HEK293 (cell line): ENCODE results near the gene STARD10.

Experiments used
- EGR2 ChIP-seq: fragments of 450-650 bp; formaldehyde crosslinking; IDR thresholded peaks from 2 replicates; pipeline ENCODE4 v1.5.1; 2016; ENCODE audit warnings: low read depth, missing biosample characterization, missing genetic modification characterization
- GFI1B ChIP-seq: fragments of 450-650 bp; formaldehyde crosslinking; IDR thresholded peaks from 2 replicates; pipeline ENCODE4 v1.5.1; 2016; ENCODE audit warnings: missing biosample characterization, missing genetic modification characterization
- GLIS1 ChIP-seq: fragments of 450-650 bp; formaldehyde crosslinking; IDR thresholded peaks from 2 replicates; pipeline ENCODE4 v1.5.1; 2016; ENCODE audit warnings: missing biosample characterization, missing genetic modification characterization
- GLIS2 ChIP-seq: fragments of 450-650 bp; formaldehyde crosslinking; IDR thresholded peaks from 2 replicates; pipeline ENCODE4 v1.5.1; 2016; ENCODE audit warnings: missing biosample characterization, missing genetic modification characterization
- PRDM4 ChIP-seq: fragments of 450-650 bp; formaldehyde crosslinking; IDR thresholded peaks from 2 replicates; pipeline ENCODE4 v1.5.1; 2017; ENCODE audit warnings: missing biosample characterization, missing genetic modification characterization
- REPIN1 ChIP-seq: fragments of 450-650 bp; formaldehyde crosslinking; IDR thresholded peaks from 2 replicates; pipeline ENCODE4 v1.5.1; 2017; ENCODE audit warnings: missing biosample characterization, missing genetic modification characterization, low read depth
- SCRT2 ChIP-seq: fragments of 450-650 bp; formaldehyde crosslinking; IDR thresholded peaks from 2 replicates; pipeline ENCODE4 v1.5.1; 2016; ENCODE audit warnings: missing biosample characterization, missing genetic modification characterization
- TCF7L2 ChIP-seq: IDR thresholded peaks from 2 replicates; pipeline ENCODE4 v1.6.1; 2011; ENCODE audit warnings: low read depth, mild to moderate bottlenecking, inconsistent platforms, low read length, moderate library complexity, borderline replicate concordance
- YY1 ChIP-seq: fragments of 450-650 bp; formaldehyde crosslinking; IDR thresholded peaks from 2 replicates; pipeline ENCODE4 v1.5.1; 2018; ENCODE audit warnings: missing biosample characterization, missing genetic modification characterization
- ZBTB20 ChIP-seq: fragments of 450-650 bp; formaldehyde crosslinking; IDR thresholded peaks from 2 replicates; pipeline ENCODE4 v1.5.1; 2016; ENCODE audit warnings: missing biosample characterization, missing genetic modification characterization
- ZBTB49 ChIP-seq: fragments of 450-650 bp; formaldehyde crosslinking; IDR thresholded peaks from 2 replicates; pipeline ENCODE4 v1.5.1; 2016; ENCODE audit warnings: missing biosample characterization, missing genetic modification characterization, low read depth
- ZBTB6 ChIP-seq: fragments of 450-650 bp; formaldehyde crosslinking; IDR thresholded peaks from 2 replicates; pipeline ENCODE4 v1.5.1; 2017; ENCODE audit warnings: missing biosample characterization, missing genetic modification characterization
- ZNF10 ChIP-seq: fragments of 450-650 bp; formaldehyde crosslinking; IDR thresholded peaks from 2 replicates; pipeline ENCODE4 v1.5.1; 2017; ENCODE audit warnings: missing biosample characterization, missing genetic modification characterization
- ZNF121 ChIP-seq: fragments of 450-650 bp; formaldehyde crosslinking; IDR thresholded peaks from 2 replicates; pipeline ENCODE4 v1.5.1; 2016; ENCODE audit warnings: missing biosample characterization, missing genetic modification characterization
- ZNF140 ChIP-seq: fragments of 450-650 bp; formaldehyde crosslinking; IDR thresholded peaks from 2 replicates; pipeline ENCODE4 v1.5.1; 2016; ENCODE audit warnings: missing biosample characterization, missing genetic modification characterization
- ZNF148 ChIP-seq: fragments of 450-650 bp; formaldehyde crosslinking; IDR thresholded peaks from 2 replicates; pipeline ENCODE4 v1.5.0; 2017; ENCODE audit warnings: missing biosample characterization, missing genetic modification characterization, borderline replicate concordance
- ZNF202 ChIP-seq: fragments of 450-650 bp; formaldehyde crosslinking; IDR thresholded peaks from 2 replicates; pipeline ENCODE4 v1.5.1; 2016; ENCODE audit warnings: missing biosample characterization, missing genetic modification characterization, borderline replicate concordance
- ZNF211 ChIP-seq: fragments of 450-650 bp; formaldehyde crosslinking; IDR thresholded peaks from 2 replicates; pipeline ENCODE4 v1.5.1; 2016; ENCODE audit warnings: low read depth, missing biosample characterization, missing genetic modification characterization
- ZNF23 ChIP-seq: fragments of 450-650 bp; formaldehyde crosslinking; IDR thresholded peaks from 2 replicates; pipeline ENCODE4 v1.5.1; 2016; ENCODE audit warnings: missing biosample characterization, missing genetic modification characterization, borderline replicate concordance
- ZNF239 ChIP-seq: fragments of 450-650 bp; formaldehyde crosslinking; IDR thresholded peaks from 2 replicates; pipeline ENCODE4 v1.5.1; 2016; ENCODE audit warnings: missing biosample characterization, missing genetic modification characterization
- ZNF266 ChIP-seq: fragments of 450-650 bp; formaldehyde crosslinking; IDR thresholded peaks from 2 replicates; pipeline ENCODE4 v1.5.1; 2016; ENCODE audit warnings: missing biosample characterization, missing genetic modification characterization, low read depth
- ZNF302 ChIP-seq: fragments of 450-650 bp; formaldehyde crosslinking; IDR thresholded peaks from 2 replicates; pipeline ENCODE4 v1.5.1; 2016; ENCODE audit warnings: missing biosample characterization, missing genetic modification characterization, low read depth
- ZNF404 ChIP-seq: fragments of 450-650 bp; formaldehyde crosslinking; IDR thresholded peaks from 2 replicates; pipeline ENCODE4 v1.5.1; 2017; ENCODE audit warnings: missing biosample characterization, missing genetic modification characterization
- ZNF473 ChIP-seq: fragments of 450-650 bp; formaldehyde crosslinking; IDR thresholded peaks from 2 replicates; pipeline ENCODE4 v1.5.1; 2017; ENCODE audit warnings: missing biosample characterization, missing genetic modification characterization
- ZNF555 ChIP-seq: fragments of 450-650 bp; formaldehyde crosslinking; conservative IDR thresholded peaks from 2 replicates; pipeline ENCODE4 v1.5.1; 2017; ENCODE audit warnings: missing biosample characterization, mild to moderate bottlenecking, missing genetic modification characterization, inconsistent platforms
- ZNF585B ChIP-seq: fragments of 450-650 bp; formaldehyde crosslinking; IDR thresholded peaks from 2 replicates; pipeline ENCODE4 v1.5.1; 2016; ENCODE audit warnings: missing biosample characterization, missing genetic modification characterization
- ZNF610 ChIP-seq: fragments of 450-650 bp; formaldehyde crosslinking; IDR thresholded peaks from 2 replicates; pipeline ENCODE4 v1.5.1; 2016; ENCODE audit warnings: missing biosample characterization, missing genetic modification characterization, borderline replicate concordance
- ZNF768 ChIP-seq: fragments of 450-650 bp; formaldehyde crosslinking; IDR thresholded peaks from 2 replicates; pipeline ENCODE4 v1.5.1; 2018; ENCODE audit warnings: missing biosample characterization, mild to moderate bottlenecking, missing genetic modification characterization
- ZSCAN18 ChIP-seq: fragments of 450-650 bp; formaldehyde crosslinking; IDR thresholded peaks from 2 replicates; pipeline ENCODE4 v1.5.1; 2016; ENCODE audit warnings: missing biosample characterization, missing genetic modification characterization
- ZSCAN5A ChIP-seq: fragments of 450-650 bp; formaldehyde crosslinking; IDR thresholded peaks from 2 replicates; pipeline ENCODE4 v1.5.1; 2016; ENCODE audit warnings: missing biosample characterization, missing genetic modification characterization

Gene STARD10

GRCh38 chr11:72813740-72814285, 20.0 kb upstream of the STARD10 start (continued):
- TF ChIP-seq ZSCAN18 (tag by site-specific recombination) (no peak), ZBTB20 (peak; percentile 89), ZNF211 (tag by site-specific recombination) (no peak), REPIN1 (no peak), ZNF266 (tag by site-specific recombination) (no peak), ZBTB49 (tag by site-specific recombination) (no peak), ZNF610 (tag by site-specific recombination) (no peak), GFI1B (tag by site-specific recombination) (no peak; the same call in 1 of the 2 replicates), ZNF10 (tag by site-specific recombination) (no peak), ZNF473 (tag by site-specific recombination) (no peak), ZNF148 (tag by site-specific recombination) (no peak), ZNF768 (tag by site-specific recombination) (no peak), ZBTB6 (peak; percentile 87), ZNF140 (tag by site-specific recombination) (no peak), EGR2 (tag by site-specific recombination) (0 out of 2 replicates have a peak, but pooled peaks have one; percentile 20), ZNF121 (tag by site-specific recombination) (no peak), ZNF404 (tag by site-specific recombination) (no peak), ZNF202 (tag by site-specific recombination) (no peak), ZNF23 (no peak), ZNF555 (tag by site-specific recombination) (no peak), GLIS1 (peak; percentile 67), ZNF239 (tag by site-specific recombination) (no peak), YY1 (tag by site-specific recombination) (no peak), GLIS2 (tag by site-specific recombination) (peak; percentile 92), PRDM4 (tag by site-specific recombination) (no peak), ZNF302 (tag by site-specific recombination) (no peak), TCF7L2 (no peak), ZNF585B (tag by site-specific recombination) (no peak), SCRT2 (tag by site-specific recombination) (no peak), ZSCAN5A (no peak)
